T-cell (primary cell): ENCODE results near the gene HOOK2. TPM values are rescaled to one million over a fixed set of nuclear protein-coding genes. Genes with fewer than 3 reads are reported as not detected.
A peak's percentile ranks its signal among the peaks of the same experiment; 100 is the strongest.
"Not testable (repeated sequence)": the region's sequence is repeated elsewhere in the genome, so short reads cannot be mapped to it uniquely, and the experiment has no call there.

Experiments used
- ATAC-seq, 4 experiments: fragments of 200-7000 bp in 3 of 4; fragments of 150-1000 bp in 1 of 4; cut with Tn5 transposase; replicated peaks in 1 of 4; 1 replicate in 3 of 4; 2 replicates in 1 of 4; pipeline ENCODE4 v1.10.0; 2021; ENCODE audit warnings: moderate library complexity in 3 of 4, mild to moderate bottlenecking in 2 of 4, moderate number of reproducible peaks in 1 of 4
- CTCF ChIA-PET, 2 donors: fragments of 300-600 bp; sonication (Branson Sonifier 250); formaldehyde crosslinking; loops; one replicate each; lab custom pipeline; 2022; ENCODE audit warnings: antibody characterized with exemption in 2 of 2; lab: Charles Lee
- POLR2A ChIA-PET, 2 donors: fragments of 300-600 bp; sonication (Branson Sonifier 250); formaldehyde crosslinking; loops; one replicate each; lab custom pipeline; 2022; ENCODE audit warnings: antibody characterized with exemption in 2 of 2; lab: Charles Lee
- DNase-seq, 35 experiments: peaks; one replicate each; pipeline versions ENCODE4 v3.0.0 to v3.0.0-alpha.2; 2013 to 2023
- H3K27ac ChIP-seq: one replicate; pipeline ENCODE4 v1.5.1; 2013; ENCODE audit warnings: low read length
- H3K27me3 ChIP-seq, 2 experiments: replicated peaks in 1 of 2; 1 replicate in 1 of 2; 2 replicates in 1 of 2; pipeline versions ENCODE4 v1.6.1 to v1.7.0; 2013; ENCODE audit warnings: low read length in 1 of 2, mixed read lengths in 1 of 2; ENCODE audit not compliant: control insufficient read depth in 2 of 2, insufficient read depth in 2 of 2; ENCODE audit errors: extremely low read depth in 1 of 2
- H3K36me3 ChIP-seq, 2 donors: 1 replicate in 1 of 2; 2 replicates in 1 of 2; pipeline versions ENCODE4 v1.6.1 to v1.7.0; 2013; ENCODE audit warnings: low read length in 1 of 2; ENCODE audit not compliant: control insufficient read depth in 2 of 2, insufficient read depth in 1 of 2; ENCODE audit errors: extremely low read depth in 1 of 2
- H3K4me1 ChIP-seq, 2 experiments: 1 replicate in 1 of 2; 2 replicates in 1 of 2; pipeline versions ENCODE4 v1.6.1 to v1.7.0; 2013; ENCODE audit warnings: low read length in 2 of 2, mixed read lengths in 1 of 2; ENCODE audit not compliant: insufficient read depth in 2 of 2, control insufficient read depth in 1 of 2; ENCODE audit errors: extremely low read depth in 1 of 2
- H3K4me3 ChIP-seq, 2 donors: 1 replicate in 1 of 2; 2 replicates in 1 of 2; pipeline versions ENCODE4 v1.5.1 to v1.7.0; 2013; ENCODE audit warnings: mild to moderate bottlenecking in 2 of 2, low read length in 1 of 2, moderate library complexity in 1 of 2; ENCODE audit not compliant: control insufficient read depth in 1 of 2; ENCODE audit errors: extremely low read depth in 1 of 2
- H3K9me3 ChIP-seq: 2 replicates; pipeline ENCODE4 v1.7.0; 2013
- H3K27ac Mint-ChIP-seq, 2 donors: one replicate each; pipeline ENCODE4 v1.8.0; 2020 to 2021; ENCODE audit warnings: mild to moderate bottlenecking in 2 of 2, mixed read lengths in 2 of 2
- H3K27me3 Mint-ChIP-seq, 2 donors: one replicate each; pipeline ENCODE4 v1.8.0; 2021 to 2022; ENCODE audit warnings: mixed read lengths in 2 of 2
- H3K36me3 Mint-ChIP-seq: one replicate; pipeline ENCODE4 v1.8.0; 2021; ENCODE audit warnings: mixed read lengths
- H3K4me1 Mint-ChIP-seq, 3 donors: one replicate each; pipeline ENCODE4 v1.8.0; 2020 to 2022; ENCODE audit warnings: mixed read lengths in 3 of 3, mild to moderate bottlenecking in 1 of 3
- H3K4me3 Mint-ChIP-seq, 3 donors: one replicate each; pipeline ENCODE4 v1.8.0; 2020 to 2022; ENCODE audit warnings: mild to moderate bottlenecking in 3 of 3, mixed read lengths in 3 of 3, moderate library complexity in 3 of 3
- H3K9me3 Mint-ChIP-seq, 3 donors: one replicate each; pipeline ENCODE4 v1.8.0; 2020 to 2022; ENCODE audit warnings: mixed read lengths in 3 of 3
- WGBS: methylation state at CpG from one replicate; pipeline ENCODE4 v1.1.5; 2013; ENCODE audit warnings: missing lambda C conversion rate; ENCODE audit not compliant: insufficient coverage; 5-methylcytosine and 5-hydroxymethylcytosine counted together
- total RNA-seq, 35 experiments: library from RNA in 6 of 35; stranded (reverse) in 6 of 35; fragments of 120-200 nt in 1 of 35; gene quantifications; one replicate each; pipeline versions ENCODE4 v1.2.1 to v1.2.4 and lab custom pipeline; 2013 to 2026

Gene HOOK2
- total RNA-seq, 5 donors from 2014 or later (not counting 1 experiment from before 2014, with no cell fraction given) = 19.7 to 26.6 (median 22.8) TPM

GRCh38 chr19:12800466-12800770 lies 25.1 kb upstream of the HOOK2 start:
- Mint-ChIP-seq H3K36me3 (peaks cover 3% of the 10 kb centered on the region), H3K4me3 (peak overlapping the region; percentile 86 to 87 (median 86)), H3K27me3 (no peaks in the 10 kb centered on the region), H3K4me1 (peaks cover 28 to 35% (median 33%) of the 10 kb centered on the region in 3 donors), H3K27ac (peak overlapping the region; percentile 76 to 85), H3K9me3 (no peaks in the 10 kb centered on the region)
- DNase-seq (no peak), ATAC-seq (no peak)
- H3K27me3 ChIP-seq = no peaks in the 10 kb centered on the region
- ChIA-PET POLR2A (interaction anchor here (0.6 to 0.7 kb wide), 2 partner anchors 9 to 117 kb away, joined by 3 read pairs; no protein-coding TSS in a partner anchor), CTCF (interaction anchor here in 1 of 2 donors (0.6 to 1.4 kb wide), 3 partner anchors 41 to 168 kb away, joined by 3 to 6 read pairs (median 5); no protein-coding TSS in a partner anchor)
- no CpG with 5 or more reads among the region's 1 CpG for WGBS
- H3K4me1 ChIP-seq = peaks cover 14 to 39% of the 10 kb centered on the region in 2 experiments
- peaks cover 0 to 21% of the 10 kb centered on the region in 2 donors for H3K36me3 ChIP-seq
- H3K4me3 ChIP-seq = peak overlapping the region; percentile 93 to 96
- H3K27ac ChIP-seq = peak overlapping the region; percentile 18
- no peaks in the 10 kb centered on the region for H3K9me3 ChIP-seq

GRCh38 chr19:12799742-12800465 lies 24.6 kb upstream of the HOOK2 start:
- ATAC-seq (no peak), DNase-seq (no peak)
- Mint-ChIP-seq H3K27ac (peak overlapping the region; percentile 76 to 85), H3K4me1 (peaks cover 30 to 38% (median 36%) of the 10 kb centered on the region in 3 donors), H3K9me3 (no peaks in the 10 kb centered on the region), H3K4me3 (peak overlapping the region; percentile 86 to 87 (median 86)), H3K36me3 (peaks cover 3% of the 10 kb centered on the region), H3K27me3 (no peaks in the 10 kb centered on the region)
- Histone ChIP-seq H3K9me3 (no peaks in the 10 kb centered on the region), H3K27me3 (no peaks in the 10 kb centered on the region), H3K4me1 (peaks cover 15 to 44% of the 10 kb centered on the region in 2 experiments), H3K27ac (peak overlapping the region; percentile 18), H3K4me3 (peak overlapping the region in 1 of 2 donors; percentile 96), H3K36me3 (peaks cover 0 to 21% of the 10 kb centered on the region in 2 donors)
- POLR2A ChIA-PET = interaction anchor here (0.6 to 0.7 kb wide), 4 partner anchors 8 to 117 kb away, joined by 3 read pairs; no protein-coding TSS in a partner anchor
- CTCF ChIA-PET = interaction anchor here (0.6 to 1.4 kb wide), 5 partner anchors 24 to 74 kb away, joined by 3 to 6 read pairs (median 5); no protein-coding TSS in a partner anchor
- 94% methylated on average over 14 of the region's 18 CpGs for WGBS

- peak overlapping the region in 1 of 3 donors; percentile 92 for H3K4me3 Mint-ChIP-seq
- H3K27ac Mint-ChIP-seq, POLR2A ChIA-PET: not testable (repeated sequence)
Observed at GRCh38 chr19:12797607-12798006, 22.3 kb upstream of the HOOK2 start.

GRCh38 chr19:12797141-12797587 lies 21.8 kb upstream of the HOOK2 start:
- H3K4me3 Mint-ChIP-seq = peak overlapping the region in 1 of 3 donors; percentile 92
- POLR2A ChIA-PET = no interaction called here
- peaks cover 35 to 42% (median 39%) of the 10 kb centered on the region in 3 donors for H3K4me1 Mint-ChIP-seq
- H3K9me3 Mint-ChIP-seq = no peaks in the 10 kb centered on the region
- H3K27me3 ChIP-seq = no peaks in the 10 kb centered on the region
- ATAC-seq = no peak
- H3K36me3 ChIP-seq = peaks cover 0 to 21% of the 10 kb centered on the region in 2 donors
- WGBS = 100% methylated on average over 1 of the region's 6 CpGs
- H3K36me3 Mint-ChIP-seq = peaks cover 3% of the 10 kb centered on the region
- H3K4me1 ChIP-seq = peaks cover 25 to 51% of the 10 kb centered on the region in 2 experiments
- no peak overlapping the region for H3K27ac ChIP-seq
- H3K27me3 Mint-ChIP-seq = no peaks in the 10 kb centered on the region
- H3K4me3 ChIP-seq = no peak overlapping the region
- no peaks in the 10 kb centered on the region for H3K9me3 ChIP-seq
- no peak for DNase-seq
- CTCF ChIA-PET = interaction anchor here (0.6 to 3.8 kb wide), 9 partner anchors 9 to 121 kb away, joined by 3 to 48 read pairs (median 7); partner anchors contain the start of genes GET3 (in 1 of the 2) and RNASEH2A (in 1 of the 2)
- H3K27ac Mint-ChIP-seq = no peak overlapping the region

More at GRCh38 chr19:12797607-12798006, 22.3 kb upstream of the HOOK2 start:
- not testable (repeated sequence) for DNase-seq, H3K27me3 Mint-ChIP-seq, H3K9me3 ChIP-seq, H3K9me3 Mint-ChIP-seq, H3K27ac ChIP-seq, H3K4me3 ChIP-seq, H3K36me3 Mint-ChIP-seq, H3K27me3 ChIP-seq, ATAC-seq
- Histone ChIP-seq H3K4me1 (peaks cover 25 to 56% of the 10 kb centered on the region in 2 experiments), H3K36me3 (peaks cover 0 to 21% of the 10 kb centered on the region in 2 donors)
- 93% methylated on average over 3 of the region's 7 CpGs for WGBS
- peaks cover 39 to 46% (median 44%) of the 10 kb centered on the region in 3 donors for H3K4me1 Mint-ChIP-seq
- CTCF ChIA-PET = interaction anchor here (0.6 to 3.8 kb wide), 9 partner anchors 8 to 153 kb away, joined by 3 to 48 read pairs (median 5); partner anchors contain the start of gene RNASEH2A (in 1 of the 2)

- ATAC-seq = peak in 1 of 4 experiments; percentile 6
- WGBS = 14% methylated on average over 10 of the region's 18 CpGs
- peaks cover 37 to 40% (median 38%) of the 10 kb centered on the region in 3 donors for H3K4me1 Mint-ChIP-seq
Observed at GRCh38 chr19:12796146-12797071, 21.1 kb upstream of the HOOK2 start.

More at GRCh38 chr19:12796146-12797071, 21.1 kb upstream of the HOOK2 start:
- peak overlapping the region; percentile 56 for H3K27ac ChIP-seq
- H3K4me1 ChIP-seq = peaks cover 25 to 46% of the 10 kb centered on the region in 2 experiments
- DNase-seq = peak; percentile 45 to 90 (median 70)
- H3K27me3 Mint-ChIP-seq = no peaks in the 10 kb centered on the region
- POLR2A ChIA-PET = interaction anchor here (0.6 to 1.2 kb wide), 5 partner anchors 14 to 30 kb away, joined by 3 to 6 read pairs (median 4); no protein-coding TSS in a partner anchor
- H3K9me3 ChIP-seq = no peaks in the 10 kb centered on the region
- H3K36me3 ChIP-seq = peaks cover 0 to 21% of the 10 kb centered on the region in 2 donors
- peak overlapping the region; percentile 68 to 92 (median 76) for H3K4me3 Mint-ChIP-seq
- peaks cover 3% of the 10 kb centered on the region for H3K36me3 Mint-ChIP-seq
- H3K9me3 Mint-ChIP-seq = no peaks in the 10 kb centered on the region
- peak overlapping the region; percentile 92 to 96 for H3K27ac Mint-ChIP-seq
- CTCF ChIA-PET = interaction anchor here (0.6 to 3.8 kb wide), 17 partner anchors 15 to 80 kb away, joined by 3 to 48 read pairs (median 7); partner anchors contain the start of genes GET3 (in 1 of the 2) and TNPO2 (in 1 of the 2)
- H3K27me3 ChIP-seq = no peaks in the 10 kb centered on the region
- H3K4me3 ChIP-seq = peak overlapping the region; percentile 33 to 35
